ENCODE results near the gene ITGA6. TPM values are rescaled to one million over a fixed set of nuclear protein-coding genes. Genes with fewer than 3 reads are reported as not detected.

Gene ITGA6
- total RNA-seq, 1 experiment from 2014 or later, result 75.9 TPM

- POLR2A ChIA-PET, result no interaction called here
- no peak overlapping the region for H3K4me3 ChIP-seq (ENCODE audit: low read depth in 2 of 2, low read length in 2 of 2)
- no TSS peak for BruUV-seq (replicated peaks)
- no peak for ATAC-seq
- intact Hi-C loops (cut with micrococcal nuclease; ENCODE audit: unreplicated experiment) (no loop called here), in situ Hi-C loops (cut with HindIII; ENCODE audit: low pct_unique_long_range_greater_than_20kb, low sequenced_read_pairs) (no loop called here)
- peaks cover 3% of the 10 kb centered on the region; the same call in 1 of the 2 replicates for H3K9me3 ChIP-seq (ENCODE audit: control insufficient read depth, insufficient read depth, low read depth, low read length)
- CTCF ChIA-PET, result no interaction called here
- no peak for DNase-seq (ENCODE audit: low read depth, low spot score)
- H3K36me3 ChIP-seq (ENCODE audit: control insufficient read depth, insufficient read depth, low read length), result no peaks in the 10 kb centered on the region
- H3K4me1 ChIP-seq (ENCODE audit: control insufficient read depth, insufficient read depth, low read length), result no peaks in the 10 kb centered on the region
- TF ChIP-seq, protein P1, sequence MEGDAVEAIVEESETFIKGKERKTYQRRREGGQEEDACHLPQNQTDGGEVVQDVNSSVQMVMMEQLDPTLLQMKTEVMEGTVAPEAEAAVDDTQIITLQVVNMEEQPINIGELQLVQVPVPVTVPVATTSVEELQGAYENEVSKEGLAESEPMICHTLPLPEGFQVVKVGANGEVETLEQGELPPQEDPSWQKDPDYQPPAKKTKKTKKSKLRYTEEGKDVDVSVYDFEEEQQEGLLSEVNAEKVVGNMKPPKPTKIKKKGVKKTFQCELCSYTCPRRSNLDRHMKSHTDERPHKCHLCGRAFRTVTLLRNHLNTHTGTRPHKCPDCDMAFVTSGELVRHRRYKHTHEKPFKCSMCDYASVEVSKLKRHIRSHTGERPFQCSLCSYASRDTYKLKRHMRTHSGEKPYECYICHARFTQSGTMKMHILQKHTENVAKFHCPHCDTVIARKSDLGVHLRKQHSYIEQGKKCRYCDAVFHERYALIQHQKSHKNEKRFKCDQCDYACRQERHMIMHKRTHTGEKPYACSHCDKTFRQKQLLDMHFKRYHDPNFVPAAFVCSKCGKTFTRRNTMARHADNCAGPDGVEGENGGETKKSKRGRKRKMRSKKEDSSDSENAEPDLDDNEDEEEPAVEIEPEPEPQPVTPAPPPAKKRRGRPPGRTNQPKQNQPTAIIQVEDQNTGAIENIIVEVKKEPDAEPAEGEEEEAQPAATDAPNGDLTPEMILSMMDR (IDR thresholded peaks at IDR 0.05), result no peak
- TF ChIP-seq TCF7L2 (IDR thresholded peaks at IDR 0.05; ENCODE audit: low read depth, low read length) (no peak), POLR2AphosphoS5 (IDR thresholded peaks at IDR 0.05; ENCODE audit: low read depth, low read length) (no peak), SIN3A (IDR thresholded peaks at IDR 0.05; ENCODE audit: borderline replicate concordance, insufficient read depth, low read depth, low read length) (no peak)
- TF ChIP-seq, protein P2, sequence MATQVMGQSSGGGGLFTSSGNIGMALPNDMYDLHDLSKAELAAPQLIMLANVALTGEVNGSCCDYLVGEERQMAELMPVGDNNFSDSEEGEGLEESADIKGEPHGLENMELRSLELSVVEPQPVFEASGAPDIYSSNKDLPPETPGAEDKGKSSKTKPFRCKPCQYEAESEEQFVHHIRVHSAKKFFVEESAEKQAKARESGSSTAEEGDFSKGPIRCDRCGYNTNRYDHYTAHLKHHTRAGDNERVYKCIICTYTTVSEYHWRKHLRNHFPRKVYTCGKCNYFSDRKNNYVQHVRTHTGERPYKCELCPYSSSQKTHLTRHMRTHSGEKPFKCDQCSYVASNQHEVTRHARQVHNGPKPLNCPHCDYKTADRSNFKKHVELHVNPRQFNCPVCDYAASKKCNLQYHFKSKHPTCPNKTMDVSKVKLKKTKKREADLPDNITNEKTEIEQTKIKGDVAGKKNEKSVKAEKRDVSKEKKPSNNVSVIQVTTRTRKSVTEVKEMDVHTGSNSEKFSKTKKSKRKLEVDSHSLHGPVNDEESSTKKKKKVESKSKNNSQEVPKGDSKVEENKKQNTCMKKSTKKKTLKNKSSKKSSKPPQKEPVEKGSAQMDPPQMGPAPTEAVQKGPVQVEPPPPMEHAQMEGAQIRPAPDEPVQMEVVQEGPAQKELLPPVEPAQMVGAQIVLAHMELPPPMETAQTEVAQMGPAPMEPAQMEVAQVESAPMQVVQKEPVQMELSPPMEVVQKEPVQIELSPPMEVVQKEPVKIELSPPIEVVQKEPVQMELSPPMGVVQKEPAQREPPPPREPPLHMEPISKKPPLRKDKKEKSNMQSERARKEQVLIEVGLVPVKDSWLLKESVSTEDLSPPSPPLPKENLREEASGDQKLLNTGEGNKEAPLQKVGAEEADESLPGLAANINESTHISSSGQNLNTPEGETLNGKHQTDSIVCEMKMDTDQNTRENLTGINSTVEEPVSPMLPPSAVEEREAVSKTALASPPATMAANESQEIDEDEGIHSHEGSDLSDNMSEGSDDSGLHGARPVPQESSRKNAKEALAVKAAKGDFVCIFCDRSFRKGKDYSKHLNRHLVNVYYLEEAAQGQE (IDR thresholded peaks at IDR 0.05; ENCODE audit: insufficient read depth in 1 of 2, low read depth in 2 of 2, low read length in 1 of 2), result no peak
- H3K27ac ChIP-seq (ENCODE audit: low read length), result no peak overlapping the region
- peaks cover 3% of the 10 kb centered on the region for H3K27me3 ChIP-seq (ENCODE audit: control insufficient read depth, insufficient read depth, low read length)
These were observed 14.3 kb upstream of the ITGA6 start for GRCh38 chr2:172412984-172413492.

DNA sequence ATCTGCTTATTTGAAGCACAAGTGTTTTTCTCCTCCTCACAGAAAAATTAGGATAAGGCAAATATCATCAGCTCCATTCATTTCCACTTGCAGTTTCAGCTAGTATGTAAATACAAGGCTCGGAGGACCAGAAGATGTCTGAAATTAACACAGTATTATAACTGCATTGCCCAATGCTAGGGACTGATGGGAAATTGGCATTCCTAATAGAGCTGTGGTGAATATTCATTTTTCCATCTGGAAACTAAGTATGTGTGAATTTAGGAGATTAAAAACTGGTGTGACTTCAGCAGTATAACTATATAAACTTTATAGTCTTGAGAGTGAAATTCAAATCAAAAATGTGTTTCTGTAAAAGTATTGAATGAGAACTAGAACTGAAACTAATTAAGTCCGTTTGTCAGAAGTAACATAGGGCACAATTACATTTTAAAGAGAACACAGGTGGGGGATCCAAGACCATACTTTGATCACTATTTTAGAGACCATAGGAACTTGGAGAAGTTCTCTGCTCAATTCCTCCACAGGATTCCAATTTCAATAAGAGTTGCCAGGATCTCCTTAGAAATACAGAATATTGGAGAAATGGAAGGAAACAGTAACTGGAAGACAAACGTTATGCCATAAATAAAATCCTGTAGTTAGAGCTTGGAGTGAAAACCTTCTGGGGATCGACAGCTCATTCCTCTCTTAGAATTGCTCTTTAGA lies 12.1 kb upstream of the ITGA6 start:
- BruUV-seq (replicated peaks), result no TSS peak
- in situ Hi-C loops (cut with HindIII; ENCODE audit: low pct_unique_long_range_greater_than_20kb, low sequenced_read_pairs), result no loop called here
- DNase-seq (ENCODE audit: low read depth, low spot score), result no peak
- no peak for ATAC-seq
- intact Hi-C loops (cut with micrococcal nuclease; ENCODE audit: unreplicated experiment), result no loop called here
- Histone ChIP-seq H3K4me1 (ENCODE audit: control insufficient read depth, insufficient read depth, low read length) (no peaks in the 10 kb centered on the region), H3K27me3 (ENCODE audit: control insufficient read depth, insufficient read depth, low read length) (no peaks in the 10 kb centered on the region; the same call in 1 of the 2 replicates), H3K27ac (ENCODE audit: low read length) (no peak overlapping the region), H3K9me3 (ENCODE audit: control insufficient read depth, insufficient read depth, low read depth, low read length) (peaks cover 3% of the 10 kb centered on the region; the same call in 1 of the 2 replicates), H3K4me3 (ENCODE audit: low read depth in 2 of 2, low read length in 2 of 2) (no peak overlapping the region), H3K36me3 (ENCODE audit: control insufficient read depth, insufficient read depth, low read length) (no peaks in the 10 kb centered on the region)
- POLR2A ChIA-PET, result no interaction called here
- no peak for TF ChIP-seq TCF7L2 (IDR thresholded peaks at IDR 0.05; ENCODE audit: low read depth, low read length)
- TF ChIP-seq SIN3A (IDR thresholded peaks at IDR 0.05; ENCODE audit: borderline replicate concordance, insufficient read depth, low read depth, low read length), result no peak
- TF ChIP-seq, protein P2 (IDR thresholded peaks at IDR 0.05; ENCODE audit: insufficient read depth in 1 of 2, low read depth in 2 of 2, low read length in 1 of 2), result no peak
- CTCF ChIA-PET, result no interaction called here
